Measurements from ENCODE around the gene ZFP90.

ZFP90 gene

DNA sequence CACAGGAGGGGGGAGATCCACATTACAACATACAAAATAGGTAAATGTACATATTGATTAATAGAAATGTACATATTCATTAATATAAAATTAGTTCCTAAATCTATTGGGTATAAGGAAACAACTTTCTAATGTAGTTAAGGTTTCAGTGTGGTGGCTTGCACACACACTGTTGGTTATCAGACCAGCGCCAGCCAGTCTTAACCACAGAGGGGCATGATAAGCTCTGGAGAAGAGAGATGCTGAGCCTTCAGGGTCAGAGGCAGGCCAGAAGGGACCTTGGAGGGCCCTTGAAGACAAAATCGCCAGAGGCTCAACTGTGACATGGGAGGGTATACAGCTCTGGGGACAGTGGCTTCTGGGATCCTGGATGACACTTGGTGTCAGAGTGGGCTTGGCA lies 10.9 kb upstream of the ZFP90 start:
- H4K20me1 ChIP-seq (ENCODE audit: low read depth, low read length): no peaks in the 10 kb centered on the region
- H3K9me2 ChIP-seq (replicated peaks; ENCODE audit: insufficient read depth, low read length): no peaks in the 10 kb centered on the region
- no peaks in the 10 kb centered on the region for H3K36me3 ChIP-seq (ENCODE audit: low read length)
- no peak overlapping the region for H3K4me3 ChIP-seq (ENCODE audit: insufficient read depth, low read length, poor library complexity, severe bottlenecking)
- no peak overlapping the region for H3K9ac ChIP-seq (ENCODE audit: low read length)
- H3F3A ChIP-seq (ENCODE audit: insufficient read depth): no peaks in the 10 kb centered on the region
- H3K27ac ChIP-seq (ENCODE audit: low read depth, low read length): no peak overlapping the region
- no peak overlapping the region for H3K4me2 ChIP-seq (ENCODE audit: low read depth, low read length, poor library complexity, severe bottlenecking)
- no peak overlapping the region for H2AFZ ChIP-seq (ENCODE audit: low read depth, low read length, severe bottlenecking)
- H3K27me3 ChIP-seq (ENCODE audit: low read length): no peaks in the 10 kb centered on the region
- no peaks in the 10 kb centered on the region for H3K9me3 ChIP-seq (ENCODE audit: insufficient read depth, low read length)
- TF ChIP-seq, protein P1, sequence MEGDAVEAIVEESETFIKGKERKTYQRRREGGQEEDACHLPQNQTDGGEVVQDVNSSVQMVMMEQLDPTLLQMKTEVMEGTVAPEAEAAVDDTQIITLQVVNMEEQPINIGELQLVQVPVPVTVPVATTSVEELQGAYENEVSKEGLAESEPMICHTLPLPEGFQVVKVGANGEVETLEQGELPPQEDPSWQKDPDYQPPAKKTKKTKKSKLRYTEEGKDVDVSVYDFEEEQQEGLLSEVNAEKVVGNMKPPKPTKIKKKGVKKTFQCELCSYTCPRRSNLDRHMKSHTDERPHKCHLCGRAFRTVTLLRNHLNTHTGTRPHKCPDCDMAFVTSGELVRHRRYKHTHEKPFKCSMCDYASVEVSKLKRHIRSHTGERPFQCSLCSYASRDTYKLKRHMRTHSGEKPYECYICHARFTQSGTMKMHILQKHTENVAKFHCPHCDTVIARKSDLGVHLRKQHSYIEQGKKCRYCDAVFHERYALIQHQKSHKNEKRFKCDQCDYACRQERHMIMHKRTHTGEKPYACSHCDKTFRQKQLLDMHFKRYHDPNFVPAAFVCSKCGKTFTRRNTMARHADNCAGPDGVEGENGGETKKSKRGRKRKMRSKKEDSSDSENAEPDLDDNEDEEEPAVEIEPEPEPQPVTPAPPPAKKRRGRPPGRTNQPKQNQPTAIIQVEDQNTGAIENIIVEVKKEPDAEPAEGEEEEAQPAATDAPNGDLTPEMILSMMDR (IDR thresholded peaks at IDR 0.05; ENCODE audit: insufficient read depth, low read length, poor library complexity, severe bottlenecking): no peak
- no peak for TF ChIP-seq EZH2phosphoT487 (conservative IDR thresholded peaks at IDR 0.05; ENCODE audit: low read length)
- no peaks in the 10 kb centered on the region for H3K79me2 ChIP-seq (ENCODE audit: insufficient read depth, low read length)

DNA sequence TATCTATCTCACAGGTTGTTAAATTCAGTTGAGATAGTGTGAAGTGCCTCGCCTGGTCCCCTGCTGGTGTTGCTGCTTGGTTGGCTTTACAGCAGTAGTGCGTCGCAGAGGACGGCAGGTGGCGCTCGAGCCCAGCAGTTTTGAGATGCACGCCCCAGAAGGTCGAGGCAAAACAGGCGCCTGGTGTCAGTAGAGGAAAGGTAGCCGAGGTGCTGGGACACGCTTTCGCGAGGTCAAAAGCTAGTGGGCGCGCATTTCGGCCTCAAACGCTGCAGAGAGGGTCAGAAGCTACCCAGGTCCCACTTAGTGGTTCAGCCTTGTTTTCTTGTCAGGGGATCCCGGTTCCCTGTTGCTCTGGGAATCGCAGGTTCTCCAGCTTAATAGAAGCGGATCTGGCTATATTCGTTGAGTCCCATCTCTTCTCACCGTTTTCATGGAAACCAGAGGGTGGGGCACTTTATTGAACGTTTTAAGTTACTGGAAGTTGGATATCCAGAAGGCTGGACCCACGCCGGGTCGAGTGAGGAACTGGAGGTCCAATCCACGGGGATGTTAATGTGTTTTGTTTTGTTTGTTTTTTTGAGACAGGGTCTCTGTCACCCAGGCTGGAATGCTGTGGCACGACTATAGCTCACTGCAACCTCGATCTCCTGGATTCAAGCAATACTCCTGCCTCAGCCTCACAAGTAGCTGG lies 10.3 kb upstream of the ZFP90 start:
- Histone ChIP-seq H2AFZ (ENCODE audit: low read depth, low read length, severe bottlenecking) (no peak overlapping the region), H3K9me3 (ENCODE audit: insufficient read depth, low read length) (no peaks in the 10 kb centered on the region), H3K4me3 (ENCODE audit: insufficient read depth, low read length, poor library complexity, severe bottlenecking) (no peak overlapping the region), H3K4me2 (ENCODE audit: low read depth, low read length, poor library complexity, severe bottlenecking) (peak overlapping the region; percentile 57), H3K27ac (ENCODE audit: low read depth, low read length) (no peak overlapping the region), H3F3A (ENCODE audit: insufficient read depth) (no peaks in the 10 kb centered on the region), H4K20me1 (ENCODE audit: low read depth, low read length) (no peaks in the 10 kb centered on the region), H3K27me3 (ENCODE audit: low read length) (no peaks in the 10 kb centered on the region), H3K36me3 (ENCODE audit: low read length) (no peaks in the 10 kb centered on the region), H3K79me2 (ENCODE audit: insufficient read depth, low read length) (no peaks in the 10 kb centered on the region), H3K9me2 (replicated peaks; ENCODE audit: insufficient read depth, low read length) (no peaks in the 10 kb centered on the region), H3K9ac (ENCODE audit: low read length) (no peak overlapping the region)
- TF ChIP-seq EZH2phosphoT487 (conservative IDR thresholded peaks at IDR 0.05; ENCODE audit: low read length): no peak
- TF ChIP-seq, protein P1 (IDR thresholded peaks at IDR 0.05; ENCODE audit: insufficient read depth, low read length, poor library complexity, severe bottlenecking): peak; percentile 82

DNA sequence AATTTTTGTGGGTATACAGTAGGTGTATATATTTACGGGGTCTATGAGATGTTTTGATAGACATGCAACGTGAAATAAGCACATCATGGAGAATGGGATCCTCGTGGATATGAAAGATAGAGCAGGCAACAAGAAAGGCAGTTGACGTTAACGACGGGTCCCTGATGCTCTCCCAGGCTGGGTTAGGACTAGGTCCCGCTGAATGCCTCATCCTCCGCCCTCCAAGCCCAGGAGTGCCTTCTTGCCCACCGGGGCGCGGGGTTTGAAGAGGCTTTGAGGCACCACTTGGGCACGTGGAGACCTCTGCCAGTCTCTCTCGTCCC lies 9.5 kb upstream of the ZFP90 start:
- Histone ChIP-seq H3K9ac (ENCODE audit: low read length) (peak overlapping the region; percentile 47), H3K9me2 (replicated peaks; ENCODE audit: insufficient read depth, low read length) (no peaks in the 10 kb centered on the region), H3K27me3 (ENCODE audit: low read length) (no peaks in the 10 kb centered on the region), H2AFZ (ENCODE audit: low read depth, low read length, severe bottlenecking) (peak overlapping the region; percentile 72), H3K27ac (ENCODE audit: low read depth, low read length) (no peak overlapping the region), H3K9me3 (ENCODE audit: insufficient read depth, low read length) (no peaks in the 10 kb centered on the region), H3F3A (ENCODE audit: insufficient read depth) (no peaks in the 10 kb centered on the region), H3K36me3 (ENCODE audit: low read length) (no peaks in the 10 kb centered on the region), H3K4me2 (ENCODE audit: low read depth, low read length, poor library complexity, severe bottlenecking) (peak overlapping the region; percentile 57), H3K4me3 (ENCODE audit: insufficient read depth, low read length, poor library complexity, severe bottlenecking) (peak overlapping the region; percentile 42), H4K20me1 (ENCODE audit: low read depth, low read length) (no peaks in the 10 kb centered on the region), H3K79me2 (ENCODE audit: insufficient read depth, low read length) (no peaks in the 10 kb centered on the region)
- TF ChIP-seq, protein P1 (IDR thresholded peaks at IDR 0.05; ENCODE audit: insufficient read depth, low read length, poor library complexity, severe bottlenecking): no peak
- TF ChIP-seq EZH2phosphoT487 (conservative IDR thresholded peaks at IDR 0.05; ENCODE audit: low read length): no peak
